Measurements from ENCODE around the gene LGR6. TPM values are rescaled to one million over a fixed set of nuclear protein-coding genes. Genes with fewer than 3 reads are reported as not detected.

The LGR6 gene
- total and polyA plus RNA-seq, 10 of the 15 experiments (the other 5 are each of a cell fraction or from before 2014, with no cell fraction given), result not detected

DNA sequence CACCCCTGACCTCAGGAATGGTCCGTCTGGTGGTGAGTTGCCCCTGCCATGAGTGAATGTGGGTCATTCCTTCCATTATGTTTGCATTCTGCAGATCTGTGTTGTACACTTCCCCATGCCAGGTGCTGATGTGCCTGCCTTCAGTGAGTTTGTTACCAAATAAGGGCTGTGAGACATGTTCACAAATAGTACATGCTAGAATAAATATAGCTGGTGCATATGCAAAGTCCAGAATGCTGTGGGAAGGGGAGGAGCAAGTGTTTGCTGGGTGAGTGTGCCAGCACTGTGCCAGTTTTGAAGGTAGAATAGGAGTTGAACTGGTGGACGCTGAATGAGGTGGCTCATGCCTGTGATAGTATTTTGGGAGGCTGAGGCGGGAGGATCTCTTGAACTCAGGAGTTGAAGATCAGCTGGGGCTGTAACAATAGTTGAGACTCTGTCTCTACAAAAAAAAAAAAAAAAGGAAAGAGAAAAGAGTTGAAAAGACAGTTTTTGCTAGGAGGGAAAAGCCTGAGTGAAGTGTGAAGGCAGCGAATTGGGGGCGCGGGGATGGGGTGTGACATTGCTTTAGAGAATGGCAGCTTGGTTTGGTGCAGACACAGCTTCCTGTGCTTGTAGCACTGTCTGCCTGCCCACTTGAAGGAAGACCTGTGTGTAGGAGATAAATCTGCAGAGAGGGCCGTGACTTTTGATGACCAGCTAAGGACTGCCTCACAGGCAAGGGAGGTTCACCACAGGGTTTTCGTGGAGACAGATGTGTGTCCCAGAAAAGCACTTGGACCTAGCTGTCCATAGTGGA, 61.1 kb downstream of the LGR6 start:
- Histone ChIP-seq H3K4me3 (no peak overlapping the region), H3K4me2 (ENCODE audit: control insufficient read depth, insufficient read depth) (no peak overlapping the region), H3K9me3 (replicated peaks; ENCODE audit: control insufficient read depth, insufficient read depth, low read length) (no peaks in the 10 kb centered on the region), H3K36me3 (ENCODE audit: control insufficient read depth in 2 of 2, insufficient read depth in 2 of 2, low read length in 1 of 2) (no peaks in the 10 kb centered on the region), H4K20me1 (ENCODE audit: control insufficient read depth, insufficient read depth) (no peaks in the 10 kb centered on the region), H3K27ac (ENCODE audit: control insufficient read depth, insufficient read depth) (no peak overlapping the region), H3K4me1 (ENCODE audit: control insufficient read depth, insufficient read depth, low read length) (no peaks in the 10 kb centered on the region), H3K79me2 (ENCODE audit: control insufficient read depth, insufficient read depth, low read length) (no peaks in the 10 kb centered on the region), H3K9ac (ENCODE audit: control insufficient read depth, insufficient read depth, low read length) (no peak overlapping the region), H3K27me3 (replicated peaks in 1 of 2; ENCODE audit: control insufficient read depth in 2 of 2, insufficient read depth in 2 of 2, low read length in 1 of 2) (peaks cover 0 to 2% of the 10 kb centered on the region in 2 experiments; a peak in 1 of 4 replicates), H2AFZ (ENCODE audit: control insufficient read depth, low read depth, low read length) (no peak overlapping the region)
- SMC1A ChIA-PET (ENCODE audit: uncharacterized antibody, unreplicated experiment), result no interaction called here
- POLR2A ChIA-PET, result no interaction called here
- FAIRE-seq, result no peak
- CTCF ChIA-PET, result interaction anchor here (1.6 kb wide), 1 partner anchor 62 kb away, joined by 5 read pairs; the partner anchor contains the start of gene LGR6
- intact Hi-C loops (cut with micrococcal nuclease; ENCODE audit: unreplicated experiment), result no loop called here
- RAD21 ChIA-PET (ENCODE audit: unreplicated experiment), result no interaction called here
- no peak for ATAC-seq
- WGBS (ENCODE audit: insufficient coverage, insufficient replicate concordance, low lambda C conversion rate, missing lambda C conversion rate), result 47% methylated on average over 8 of the region's 8 CpGs
- TF ChIP-seq, protein P1, sequence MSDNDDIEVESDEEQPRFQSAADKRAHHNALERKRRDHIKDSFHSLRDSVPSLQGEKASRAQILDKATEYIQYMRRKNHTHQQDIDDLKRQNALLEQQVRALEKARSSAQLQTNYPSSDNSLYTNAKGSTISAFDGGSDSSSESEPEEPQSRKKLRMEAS (IDR thresholded peaks at IDR 0.05; ENCODE audit: low read depth, low read length), result no peak
- TF ChIP-seq, protein P2, sequence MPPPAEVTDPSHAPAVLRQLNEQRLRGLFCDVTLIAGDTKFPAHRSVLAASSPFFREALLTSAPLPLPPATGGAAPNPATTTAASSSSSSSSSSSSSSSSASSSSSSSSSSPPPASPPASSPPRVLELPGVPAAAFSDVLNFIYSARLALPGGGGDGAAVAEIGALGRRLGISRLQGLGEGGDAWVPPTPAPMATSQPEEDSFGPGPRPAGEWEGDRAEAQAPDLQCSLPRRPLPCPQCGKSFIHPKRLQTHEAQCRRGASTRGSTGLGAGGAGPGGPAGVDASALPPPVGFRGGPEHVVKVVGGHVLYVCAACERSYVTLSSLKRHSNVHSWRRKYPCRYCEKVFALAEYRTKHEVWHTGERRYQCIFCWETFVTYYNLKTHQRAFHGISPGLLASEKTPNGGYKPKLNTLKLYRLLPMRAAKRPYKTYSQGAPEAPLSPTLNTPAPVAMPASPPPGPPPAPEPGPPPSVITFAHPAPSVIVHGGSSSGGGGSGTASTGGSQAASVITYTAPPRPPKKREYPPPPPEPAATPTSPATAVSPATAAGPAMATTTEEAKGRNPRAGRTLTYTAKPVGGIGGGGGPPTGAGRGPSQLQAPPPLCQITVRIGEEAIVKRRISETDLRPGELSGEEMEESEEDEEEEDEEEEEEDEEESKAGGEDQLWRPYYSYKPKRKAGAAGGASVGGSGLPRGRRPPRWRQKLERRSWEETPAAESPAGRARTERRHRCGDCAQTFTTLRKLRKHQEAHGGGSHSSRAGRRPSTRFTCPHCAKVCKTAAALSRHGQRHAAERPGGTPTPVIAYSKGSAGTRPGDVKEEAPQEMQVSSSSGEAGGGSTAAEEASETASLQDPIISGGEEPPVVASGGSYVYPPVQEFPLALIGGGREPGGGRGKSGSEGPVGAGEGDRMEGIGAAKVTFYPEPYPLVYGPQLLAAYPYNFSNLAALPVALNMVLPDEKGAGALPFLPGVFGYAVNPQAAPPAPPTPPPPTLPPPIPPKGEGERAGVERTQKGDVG (CRISPR knock-in tag; IDR thresholded peaks at IDR 0.05), result no peak
- TF ChIP-seq STAT3 (IDR thresholded peaks at IDR 0.05; ENCODE audit: low read depth, low read length) (no peak), POLR2AphosphoS2 (IDR thresholded peaks at IDR 0.05; ENCODE audit: low read depth, low read length) (no peak), FOXM1 (IDR thresholded peaks at IDR 0.05; ENCODE audit: low read depth, low read length) (no peak)
- TF ChIP-seq, protein P3, sequence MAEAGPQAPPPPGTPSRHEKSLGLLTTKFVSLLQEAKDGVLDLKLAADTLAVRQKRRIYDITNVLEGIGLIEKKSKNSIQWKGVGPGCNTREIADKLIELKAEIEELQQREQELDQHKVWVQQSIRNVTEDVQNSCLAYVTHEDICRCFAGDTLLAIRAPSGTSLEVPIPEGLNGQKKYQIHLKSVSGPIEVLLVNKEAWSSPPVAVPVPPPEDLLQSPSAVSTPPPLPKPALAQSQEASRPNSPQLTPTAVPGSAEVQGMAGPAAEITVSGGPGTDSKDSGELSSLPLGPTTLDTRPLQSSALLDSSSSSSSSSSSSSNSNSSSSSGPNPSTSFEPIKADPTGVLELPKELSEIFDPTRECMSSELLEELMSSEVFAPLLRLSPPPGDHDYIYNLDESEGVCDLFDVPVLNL (IDR thresholded peaks at IDR 0.05; ENCODE audit: low read depth, low read length), result no peak
- in situ Hi-C loops (cut with MboI), result no loop called here
- DNase-seq (ENCODE audit: low read depth, low spot score), result no peak
- BruUV-seq (replicated peaks), result no TSS peak
